M059J (cell line): ENCODE measurements around the gene SLC35A3. TPM values are rescaled to one million over a fixed set of nuclear protein-coding genes. Genes with fewer than 3 reads are reported as not detected.
"Not testable (repeated sequence)": the region's sequence is repeated elsewhere in the genome, so short reads cannot be mapped to it uniquely, and the experiment has no call there.

Experiments
- DNase-seq: peaks from one replicate; pipeline ENCODE4 v3.0.0-alpha.2; 2012; ENCODE audit warnings: low read depth
- total RNA-seq: library from RNA; depleted of rRNA; stranded (reverse); fragments of >200 nt; shearing (Covaris generic); gene quantifications from 2 replicates; pipeline ENCODE4 v1.2.3, GENCODE V29; 2014; rRNA removed

SLC35A3 gene
- 35.6 and 36.0 TPM in 2 replicates for total RNA-seq

DNA sequence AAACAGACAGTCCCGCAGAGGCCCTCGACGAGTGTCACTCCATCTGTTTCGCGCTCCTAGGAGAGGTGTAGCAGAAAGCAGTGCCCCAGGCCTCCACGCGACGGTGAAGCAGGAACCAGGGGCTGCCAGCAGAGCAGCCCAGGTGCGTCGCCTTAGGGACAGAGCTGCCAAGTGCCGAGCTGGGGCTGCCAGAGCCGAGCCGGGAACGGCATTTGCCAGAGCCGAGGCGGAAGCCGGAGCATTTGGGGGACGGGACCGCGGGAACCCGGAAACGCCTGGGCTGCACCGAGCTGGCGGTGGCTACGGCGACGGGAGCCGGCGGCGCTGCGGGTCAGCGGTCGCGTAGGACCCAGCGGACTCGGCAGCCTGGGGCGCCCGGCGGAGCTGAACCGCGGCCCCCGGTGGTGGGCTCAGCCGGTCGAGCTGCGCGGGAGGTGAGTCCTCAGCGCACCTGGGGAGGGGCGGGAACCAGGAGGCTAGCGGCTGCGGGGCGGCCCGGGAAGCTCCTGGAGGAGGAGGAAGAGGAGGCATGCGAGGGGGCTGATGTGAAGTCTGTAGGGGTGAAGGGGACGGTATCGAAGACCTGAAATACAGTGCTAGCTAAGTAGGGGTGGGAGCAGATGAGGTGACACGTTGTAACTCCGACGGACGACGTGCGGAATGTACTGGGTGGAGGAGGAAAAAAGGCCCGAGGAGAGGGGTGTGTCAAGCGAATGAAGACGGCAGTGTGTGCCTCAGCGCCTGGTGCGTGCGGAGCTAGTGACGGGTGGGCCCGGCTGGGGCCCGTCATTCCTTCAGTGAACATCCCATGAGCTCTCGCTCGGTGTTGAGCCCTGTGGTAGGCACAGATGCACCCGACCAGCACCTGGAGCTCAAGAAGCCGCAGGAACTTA is at the start of gene SLC35A3:
Gene SLC35A3, plus strand, starts transcription at position 268 of the 893 bp plus-strand sequence. CDS start 23,559 bp downstream, outside the sequence.
- DNase-seq = peak; percentile 72

- DNase-seq = no peak
Measured at GRCh38 chr1:99934801-99935200, 35.0 kb upstream of the SLC35A3 start.

DNA sequence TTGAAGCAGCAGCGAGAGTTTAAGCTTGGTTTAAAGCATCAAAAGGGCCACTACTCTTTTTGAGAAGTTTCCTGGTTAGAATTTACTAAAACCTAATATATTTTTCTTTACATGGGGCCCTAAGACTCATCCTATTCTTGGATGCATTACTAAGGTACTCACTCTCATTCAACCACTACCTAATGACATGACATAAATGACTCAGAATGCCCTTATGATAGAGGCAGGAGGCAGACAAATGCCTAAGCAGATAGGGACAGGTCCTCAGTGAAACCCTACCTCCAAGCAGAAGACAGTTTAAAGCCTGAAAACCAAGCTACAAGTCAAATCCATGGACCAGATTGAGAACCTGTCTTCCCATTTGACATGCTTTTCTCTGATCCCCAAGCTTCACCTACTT is 34.3 kb upstream of the SLC35A3 start:
- DNase-seq = peak; percentile 4

GRCh38 chr1:99936071-99936470 is 33.7 kb upstream of the SLC35A3 start:
- no peak for DNase-seq

DNA sequence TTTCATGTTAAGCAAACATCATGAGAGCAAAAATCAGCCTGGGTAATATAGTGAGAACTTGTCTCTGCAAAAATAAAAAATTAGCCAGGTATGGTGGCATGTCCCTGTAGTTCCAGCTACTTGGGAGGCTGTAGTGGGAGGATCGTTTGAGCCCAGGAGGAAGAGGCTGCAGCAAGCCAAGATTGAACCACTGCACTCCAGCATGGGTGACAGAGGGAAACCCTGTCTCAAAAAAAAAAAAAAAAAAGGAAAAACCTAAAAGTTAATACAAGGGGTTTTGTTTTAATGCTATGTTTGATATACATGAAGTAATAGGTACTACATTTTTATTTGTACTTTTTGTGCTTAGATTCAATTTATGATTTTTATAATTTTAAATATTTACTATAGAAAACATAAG is 27.1 kb upstream of the SLC35A3 start:
- DNase-seq = no peak

GRCh38 chr1:99943223-99943794 is 26.5 kb upstream of the SLC35A3 start:
- DNase-seq = peak; percentile 75

DNA sequence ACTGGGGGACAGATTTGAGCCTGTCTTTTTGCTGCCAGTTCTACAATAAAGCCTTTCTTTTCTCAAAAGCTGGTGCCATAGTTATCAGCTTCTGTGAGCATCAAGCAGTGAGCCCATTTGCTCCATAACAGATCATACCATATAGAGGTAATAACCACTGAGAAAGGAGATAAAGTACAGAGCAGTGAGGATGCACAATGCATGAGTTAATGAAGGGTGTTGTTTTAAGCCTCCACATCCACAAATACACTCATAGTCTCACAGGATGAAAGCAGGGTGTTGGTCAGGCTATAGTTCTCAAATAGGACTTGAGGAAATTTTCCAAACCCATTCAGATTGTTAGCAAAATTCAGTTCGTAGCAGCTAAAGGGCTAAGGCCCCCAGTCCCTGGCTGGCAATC is 25.6 kb upstream of the SLC35A3 start:
- no peak for DNase-seq

GRCh38 chr1:99945174-99945573 is 24.6 kb upstream of the SLC35A3 start:
- no peak for DNase-seq

DNA sequence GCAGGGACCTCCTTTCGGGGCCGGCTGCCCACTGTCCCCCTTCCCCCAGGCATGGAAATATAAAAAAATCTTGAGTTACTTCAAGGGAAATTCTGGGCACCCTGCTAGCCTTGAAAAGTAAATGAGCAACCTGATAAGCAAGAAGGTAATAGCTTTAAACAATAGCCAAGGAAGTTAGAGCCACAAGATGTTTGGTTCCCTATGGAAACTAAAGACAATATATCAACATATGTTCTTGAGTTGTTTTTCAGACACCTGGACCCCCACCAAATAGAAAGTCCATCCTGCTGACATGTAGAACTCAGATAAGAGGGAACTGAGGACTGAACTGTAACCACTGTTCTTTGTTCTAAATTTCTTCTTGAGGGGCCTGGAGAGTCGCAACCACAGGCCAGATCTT is 19.3 kb upstream of the SLC35A3 start:
- DNase-seq = no peak

GRCh38 chr1:99952522-99952921 is 17.3 kb upstream of the SLC35A3 start:
- DNase-seq = no peak

DNA sequence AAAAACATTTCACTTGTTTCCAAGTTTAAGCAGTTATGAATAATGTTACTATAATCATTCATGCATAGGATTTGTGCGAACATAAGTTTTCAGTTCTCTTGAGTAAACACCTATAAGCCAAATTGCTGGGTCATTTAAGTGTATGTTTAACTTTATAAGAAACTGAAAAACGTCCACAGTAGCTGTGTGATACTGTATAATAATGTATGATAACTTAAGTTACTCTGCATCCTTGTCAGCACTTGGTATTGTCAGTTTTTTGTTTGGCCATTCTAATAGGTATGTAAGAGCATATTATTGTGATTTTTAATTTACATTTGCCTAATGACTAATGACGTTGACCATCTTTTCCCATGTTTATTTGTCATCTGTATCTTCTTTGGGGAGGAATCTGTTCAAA is 14.4 kb upstream of the SLC35A3 start:
- no peak for DNase-seq

- peak; percentile 41 for DNase-seq
Measured at GRCh38 chr1:99956755-99957154, 13.0 kb upstream of the SLC35A3 start.

DNA sequence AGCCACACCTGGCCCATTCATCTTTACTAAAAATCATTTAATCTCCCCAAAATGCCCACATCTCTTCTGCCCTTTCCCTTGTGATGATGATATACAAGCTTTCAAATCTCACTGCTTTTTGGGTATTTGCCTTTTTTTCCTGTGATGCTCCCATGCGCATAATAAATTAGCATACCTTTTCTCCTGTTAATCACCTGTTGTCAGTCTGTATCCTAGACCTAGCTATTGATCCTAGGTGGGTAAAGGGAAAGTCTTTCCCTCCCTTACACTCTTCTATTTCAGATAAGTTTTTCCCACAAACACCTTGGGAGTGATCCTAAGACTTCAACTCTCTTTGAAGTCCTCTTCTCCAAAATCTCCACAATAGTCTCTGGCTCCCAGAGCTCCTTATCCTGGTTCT is 12.0 kb upstream of the SLC35A3 start:
- DNase-seq = no peak

GRCh38 chr1:99959189-99959705 is 10.5 kb upstream of the SLC35A3 start:
- DNase-seq = not testable (repeated sequence)

DNA sequence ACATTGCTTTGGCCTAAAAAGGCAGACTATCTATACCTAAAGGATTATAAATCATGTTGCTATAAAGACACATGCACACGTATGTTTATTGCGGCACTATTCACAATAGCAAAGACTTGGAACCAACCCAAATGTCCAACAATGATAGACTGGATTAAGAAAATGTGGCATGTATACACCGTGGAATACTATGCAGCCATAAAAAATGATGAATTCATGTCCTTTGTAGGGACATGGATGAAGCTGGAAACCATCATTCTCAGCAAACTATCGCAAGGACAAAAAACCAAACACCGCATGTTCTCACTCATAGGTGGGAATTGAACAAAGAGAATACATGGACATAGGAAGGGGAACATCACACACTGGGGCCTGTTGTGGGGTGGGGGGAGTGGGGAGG is 9.5 kb upstream of the SLC35A3 start:
- not testable (repeated sequence) for DNase-seq

DNA sequence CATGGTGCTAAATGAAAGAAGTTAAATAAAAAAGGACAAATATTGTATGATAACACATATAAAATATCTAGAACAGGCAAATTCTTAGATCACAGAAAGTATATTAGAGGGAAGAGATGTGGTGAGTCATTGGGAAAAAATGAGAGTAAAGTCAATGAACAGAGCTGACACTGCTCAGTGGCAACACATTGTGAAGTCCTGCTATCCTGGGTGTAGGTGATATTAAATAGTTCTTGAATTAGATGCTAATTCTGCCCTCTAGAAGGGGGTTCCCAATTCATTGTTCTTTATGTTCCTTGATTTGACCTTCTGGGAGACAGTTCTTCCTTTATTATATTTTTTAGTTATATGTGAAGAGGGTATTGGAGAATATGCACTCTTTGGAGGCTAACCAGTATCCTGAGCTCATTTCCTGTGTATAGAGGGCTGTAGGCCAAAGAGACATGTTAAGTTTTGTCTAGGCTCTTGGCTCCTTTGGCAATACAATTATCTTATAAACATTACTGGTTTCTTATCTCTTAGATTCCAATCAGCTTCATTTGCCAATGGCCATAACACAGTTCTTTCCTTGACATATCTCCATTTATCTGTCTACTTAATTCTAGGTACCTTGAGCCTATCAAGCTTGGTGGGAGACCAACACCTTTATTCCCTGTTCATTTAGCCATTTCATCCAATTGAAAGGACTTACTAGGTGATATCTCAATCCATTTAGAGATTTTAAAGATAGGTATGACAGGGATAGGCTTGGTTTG is 6.6 kb upstream of the SLC35A3 start:
- DNase-seq = peak; percentile 81

- DNase-seq = no peak
Measured at GRCh38 chr1:99964806-99965205, 5.0 kb upstream of the SLC35A3 start.

GRCh38 chr1:99965646-99966375 is 4.0 kb upstream of the SLC35A3 start:
- no peak for DNase-seq

GRCh38 chr1:99968214-99968613 is 1.6 kb upstream of the SLC35A3 start:
- DNase-seq = no peak

GRCh38 chr1:99969260-99969728 is 502 bp upstream of the SLC35A3 start:
- DNase-seq = peak; percentile 8

- DNase-seq = peak; percentile 12
Measured at GRCh38 chr1:99970713-99971255, 988 bp downstream of the SLC35A3 start.
